Dendritic cell treated with granulocyte-macrophage colony-stimulating factor and Interleukin-4, amounts not matched to agents 40 ng/mL and 50 ng/mL, for 4 days (primary cell): ENCODE measurements around the gene TENT4B.

ENCODE experiments used
- H3K27ac Mint-ChIP-seq: one replicate; pipeline ENCODE4 v1.8.0; 2022; ENCODE audit warnings: mild to moderate bottlenecking, mixed read lengths
- H3K27me3 Mint-ChIP-seq: one replicate; pipeline ENCODE4 v1.8.0; 2022; ENCODE audit warnings: mild to moderate bottlenecking, mixed read lengths
- H3K36me3 Mint-ChIP-seq: one replicate; pipeline ENCODE4 v1.8.0; 2022; ENCODE audit warnings: low read depth, mixed read lengths
- H3K4me1 Mint-ChIP-seq: one replicate; pipeline ENCODE4 v1.8.0; 2022; ENCODE audit warnings: low read depth, mixed read lengths
- H3K4me3 Mint-ChIP-seq: one replicate; pipeline ENCODE4 v1.8.0; 2022; ENCODE audit warnings: mild to moderate bottlenecking, moderate library complexity, mixed read lengths
- H3K9me3 Mint-ChIP-seq: one replicate; pipeline ENCODE4 v1.8.0; 2022; ENCODE audit warnings: mixed read lengths
- intact Hi-C: fragments of 100-400 bp; cut with micrococcal nuclease; formaldehyde crosslinking; loops from one replicate; pipeline ENCODE4 v1.15.0; 2022

Gene TENT4B

DNA sequence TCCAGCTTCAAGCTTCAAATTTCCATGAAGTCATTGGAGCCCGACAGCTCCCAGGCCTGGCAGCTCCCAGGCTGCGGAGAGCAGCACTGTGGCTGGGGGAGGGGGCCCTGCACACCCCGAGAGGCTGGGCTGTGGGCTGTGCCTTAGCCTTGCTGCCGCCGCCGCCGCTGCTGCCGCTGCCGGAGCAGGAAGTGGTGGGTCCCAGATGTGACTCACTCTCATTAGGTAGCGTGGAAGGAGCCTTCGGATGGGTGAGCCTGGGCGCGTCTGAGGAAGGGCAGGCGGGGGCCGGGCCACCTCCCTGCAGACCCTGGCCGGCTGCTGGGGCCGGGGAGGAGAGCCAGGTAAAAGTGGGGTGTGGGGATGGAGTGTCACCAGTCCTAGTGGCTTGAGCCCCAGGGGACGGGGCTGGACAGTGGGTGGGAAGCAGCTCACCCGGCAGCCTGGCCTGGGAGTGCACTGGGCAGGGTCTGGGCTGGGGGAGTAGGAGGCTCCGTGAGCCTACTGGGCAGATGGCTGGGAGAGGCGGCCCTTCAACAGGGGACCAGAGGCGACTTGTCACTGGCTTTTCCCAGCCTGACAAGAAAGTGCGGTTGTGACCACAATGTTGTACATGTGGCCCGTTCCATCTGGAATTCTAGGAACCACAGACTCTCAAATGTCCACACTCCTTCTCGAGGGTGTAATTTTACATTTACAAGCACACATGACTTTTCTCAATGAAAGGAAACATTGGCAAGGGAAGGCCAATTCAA is 113.4 kb downstream of the TENT4B start, which contains the start of gene ADCY7:
ADCY7 (plus strand) TSS at position 215 of the 755 bp plus-strand sequence. CDS start 21,629 bp downstream, outside the sequence.
- intact Hi-C loops: loop anchor here (2.0 kb wide), 1 partner anchor 14 kb away; no protein-coding TSS in a partner anchor
- Mint-ChIP-seq H3K27me3 (no peaks in the 10 kb centered on the region), H3K27ac (peak within 1 kb of the TSS; percentile 88), H3K4me3 (peak within 1 kb of the TSS; percentile 91), H3K36me3 (peaks cover 46% of the 10 kb centered on the region), H3K9me3 (no peaks in the 10 kb centered on the region), H3K4me1 (peaks cover 94% of the 10 kb centered on the region)

DNA sequence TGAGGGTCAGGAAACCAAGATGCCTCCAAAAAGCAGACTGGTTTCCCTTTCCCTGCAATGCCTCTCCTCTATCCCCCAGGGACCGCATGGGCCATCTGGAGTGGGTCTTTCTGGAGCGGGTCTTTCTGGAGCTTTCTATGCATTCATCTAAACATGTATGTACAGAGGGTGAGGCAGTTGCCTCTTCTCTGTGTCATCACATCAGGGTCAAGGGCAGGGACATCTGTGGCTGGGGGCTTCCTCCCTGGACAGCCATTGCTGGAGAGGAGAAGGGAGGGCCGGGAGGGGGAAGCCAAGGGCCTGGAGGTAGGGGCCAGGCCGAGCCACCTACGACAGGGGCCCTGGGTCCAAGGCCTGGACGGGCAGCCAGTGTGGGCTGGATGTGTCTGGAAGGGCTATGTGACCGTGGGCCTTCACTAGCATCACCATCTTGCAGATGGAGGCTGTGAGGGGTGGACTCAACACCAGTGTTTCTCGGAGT is 114.1 kb downstream of the TENT4B start:
- peaks cover 53% of the 10 kb centered on the region for H3K36me3 Mint-ChIP-seq
- intact Hi-C loops: loop anchor here (2.0 kb wide), 1 partner anchor 14 kb away; no protein-coding TSS in a partner anchor

DNA sequence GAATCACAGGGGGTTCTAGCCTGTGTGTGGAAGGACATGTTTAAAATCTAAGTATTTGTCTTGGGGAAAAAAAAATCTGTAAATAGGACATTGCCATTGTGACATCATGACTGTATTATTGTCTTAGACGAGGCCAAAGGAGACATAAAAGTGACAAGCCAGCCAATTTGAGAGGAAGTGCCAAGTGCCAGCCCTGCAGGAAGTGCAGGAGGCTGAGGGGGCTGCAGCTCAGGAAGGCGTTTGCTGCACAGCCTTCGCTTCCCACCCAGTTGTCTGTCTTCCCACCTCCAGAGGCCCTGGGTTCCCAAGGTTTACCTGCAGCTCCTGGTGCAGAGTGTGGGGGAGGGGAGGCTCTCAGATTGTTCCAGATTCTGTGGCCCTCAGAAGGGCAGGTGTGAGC is 114.5 kb downstream of the TENT4B start:
- peaks cover 94% of the 10 kb centered on the region for H3K4me1 Mint-ChIP-seq
- peak overlapping the region; percentile 88 for H3K27ac Mint-ChIP-seq
- peak overlapping the region; percentile 91 for H3K4me3 Mint-ChIP-seq
- H3K27me3 Mint-ChIP-seq: no peaks in the 10 kb centered on the region
- intact Hi-C loops: loop anchor here (2.0 kb wide), 1 partner anchor 13 kb away; no protein-coding TSS in a partner anchor
- no peaks in the 10 kb centered on the region for H3K9me3 Mint-ChIP-seq
- H3K36me3 Mint-ChIP-seq: peaks cover 58% of the 10 kb centered on the region

More for the DNA sequence above, 114.1 kb downstream of the TENT4B start:
- no peaks in the 10 kb centered on the region for H3K27me3 Mint-ChIP-seq
- peak overlapping the region; percentile 88 for H3K27ac Mint-ChIP-seq
- no peaks in the 10 kb centered on the region for H3K9me3 Mint-ChIP-seq
- peaks cover 94% of the 10 kb centered on the region for H3K4me1 Mint-ChIP-seq
- H3K4me3 Mint-ChIP-seq: peak overlapping the region; percentile 91

DNA sequence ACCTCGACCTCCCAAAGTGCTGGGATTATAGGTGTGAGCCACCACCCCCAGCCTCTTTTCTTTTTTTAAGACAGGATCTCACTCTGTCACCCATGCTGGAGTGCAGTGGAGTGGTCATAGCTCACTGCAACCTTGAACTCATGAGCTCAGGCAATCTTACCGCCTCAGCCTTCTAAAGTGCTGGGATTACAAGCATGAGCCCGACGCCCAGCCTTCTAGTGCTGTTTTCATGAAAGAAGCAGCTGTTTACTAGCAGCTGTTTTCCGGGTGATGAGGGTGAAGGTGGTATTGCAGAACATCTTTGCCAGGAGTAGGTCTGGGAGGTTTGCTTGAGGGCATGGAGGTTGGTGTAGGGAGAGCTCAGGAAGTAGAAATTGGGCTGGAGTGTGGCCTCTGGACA is 115.2 kb downstream of the TENT4B start:
- Mint-ChIP-seq H3K9me3 (no peaks in the 10 kb centered on the region), H3K27ac (peak overlapping the region; percentile 88), H3K27me3 (no peaks in the 10 kb centered on the region), H3K36me3 (peaks cover 65% of the 10 kb centered on the region), H3K4me3 (peak overlapping the region; percentile 91), H3K4me1 (peaks cover 94% of the 10 kb centered on the region)
- intact Hi-C loops: no loop called here

DNA sequence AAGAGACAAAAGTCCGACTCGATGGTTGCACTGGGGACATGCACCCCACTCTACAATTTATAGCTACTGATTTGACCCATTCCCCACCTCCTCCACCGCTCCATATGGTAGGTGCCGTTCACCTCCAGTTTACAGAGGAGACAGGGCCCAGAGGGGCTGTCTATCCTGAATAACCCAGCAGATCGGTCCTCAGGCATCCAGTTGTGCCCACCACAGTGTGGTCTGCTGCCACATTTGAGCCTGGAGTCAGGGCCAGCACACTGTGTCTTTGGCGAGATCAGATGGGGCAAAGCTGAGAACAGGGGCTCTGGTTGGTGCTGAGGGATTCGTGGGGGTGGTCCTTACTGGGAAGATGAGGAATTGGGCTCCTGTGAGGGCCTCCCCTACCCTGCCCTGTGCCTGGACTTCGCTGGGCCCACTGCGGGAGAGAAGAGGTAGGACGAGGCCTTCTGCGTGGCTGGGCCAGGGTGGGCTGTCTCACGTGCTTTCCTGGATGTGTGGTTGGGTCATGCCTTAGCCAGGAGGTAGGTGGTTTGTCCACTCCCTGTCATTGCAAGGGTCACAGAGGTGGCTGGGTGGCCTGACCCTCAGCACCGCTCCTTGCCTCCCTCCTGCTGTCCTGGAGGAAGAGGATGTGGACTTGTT is 116.1 kb downstream of the TENT4B start:
- H3K4me3 Mint-ChIP-seq: no peak overlapping the region
- H3K36me3 Mint-ChIP-seq: peaks cover 65% of the 10 kb centered on the region
- H3K27ac Mint-ChIP-seq: peak overlapping the region; percentile 88
- intact Hi-C loops: no loop called here
- no peaks in the 10 kb centered on the region for H3K9me3 Mint-ChIP-seq
- H3K4me1 Mint-ChIP-seq: peaks cover 94% of the 10 kb centered on the region
- H3K27me3 Mint-ChIP-seq: no peaks in the 10 kb centered on the region

DNA sequence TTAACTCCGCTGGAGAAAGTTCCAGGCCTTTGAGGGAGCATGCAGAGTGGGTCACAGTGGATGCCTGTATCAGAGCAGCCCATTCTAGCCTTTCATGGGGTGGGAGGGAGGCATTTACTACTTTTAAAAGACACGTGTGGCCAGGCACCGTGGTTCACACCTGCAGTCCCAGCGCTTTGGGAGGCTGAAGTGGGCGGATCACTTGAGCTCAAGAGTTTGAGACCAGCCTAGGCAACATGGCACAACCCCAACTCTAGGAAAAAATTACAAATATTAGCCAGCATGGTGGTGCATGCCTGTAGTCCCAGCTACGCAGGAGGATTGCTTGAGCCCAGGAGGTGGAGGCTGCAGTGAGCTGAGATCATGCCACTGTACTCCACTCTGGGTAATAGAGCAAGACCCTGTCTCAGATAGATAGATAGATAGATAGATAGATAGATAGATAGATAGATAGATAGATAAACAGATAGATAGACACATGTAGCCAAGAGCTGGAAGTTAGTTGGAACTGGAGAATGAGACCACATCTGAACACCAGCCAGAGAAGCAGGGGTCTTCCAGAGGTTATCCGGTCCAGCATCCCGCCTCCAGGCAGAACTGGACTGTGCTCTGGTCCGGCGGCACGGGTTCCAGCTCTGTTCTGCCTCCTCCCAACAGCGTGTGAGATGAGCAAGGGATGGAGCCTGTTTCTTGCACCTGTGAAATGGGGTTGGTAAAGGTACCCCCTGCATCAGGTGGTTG is 116.8 kb downstream of the TENT4B start:
- Mint-ChIP-seq H3K27me3 (no peaks in the 10 kb centered on the region), H3K27ac (peak overlapping the region; percentile 88), H3K9me3 (no peaks in the 10 kb centered on the region), H3K4me3 (no peak overlapping the region), H3K4me1 (peaks cover 93% of the 10 kb centered on the region), H3K36me3 (peaks cover 66% of the 10 kb centered on the region)
- intact Hi-C loops: no loop called here

DNA sequence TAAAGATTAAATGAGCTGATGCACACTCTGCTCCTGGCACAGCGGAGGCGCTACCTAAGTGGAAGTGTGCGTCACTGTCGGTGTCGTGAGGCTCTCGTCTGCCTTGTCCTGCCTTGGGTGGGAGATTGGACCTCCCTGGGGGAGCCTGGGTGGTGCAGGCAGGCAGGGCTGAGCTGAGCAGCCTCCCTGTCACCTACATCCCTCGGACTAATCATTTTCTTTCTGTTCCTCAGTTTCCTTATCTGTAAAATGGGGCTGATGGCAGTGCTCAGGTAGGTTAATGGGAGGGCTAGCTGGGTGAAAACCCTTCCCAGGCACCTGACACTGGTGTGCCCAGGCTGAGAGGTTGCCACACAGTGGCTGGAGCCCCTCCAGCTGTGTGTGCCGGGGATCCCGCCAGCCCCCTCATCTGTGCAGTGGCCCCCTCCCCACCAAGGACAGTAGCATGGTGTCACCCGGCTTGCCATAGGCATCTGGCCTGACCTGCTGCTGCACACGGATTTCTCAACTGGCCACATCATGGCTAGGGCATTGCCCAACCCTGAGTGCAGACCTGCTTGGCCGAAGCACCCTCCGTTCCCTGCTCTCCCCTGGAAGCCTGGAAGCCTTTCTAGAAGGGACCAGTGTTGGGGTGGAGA is 117.5 kb downstream of the TENT4B start:
- intact Hi-C loops: no loop called here
- peaks cover 71% of the 10 kb centered on the region for H3K36me3 Mint-ChIP-seq
- H3K4me3 Mint-ChIP-seq: peak overlapping the region; percentile 11
- no peaks in the 10 kb centered on the region for H3K27me3 Mint-ChIP-seq
- H3K9me3 Mint-ChIP-seq: no peaks in the 10 kb centered on the region
- H3K27ac Mint-ChIP-seq: peak overlapping the region; percentile 90
- peaks cover 93% of the 10 kb centered on the region for H3K4me1 Mint-ChIP-seq

DNA sequence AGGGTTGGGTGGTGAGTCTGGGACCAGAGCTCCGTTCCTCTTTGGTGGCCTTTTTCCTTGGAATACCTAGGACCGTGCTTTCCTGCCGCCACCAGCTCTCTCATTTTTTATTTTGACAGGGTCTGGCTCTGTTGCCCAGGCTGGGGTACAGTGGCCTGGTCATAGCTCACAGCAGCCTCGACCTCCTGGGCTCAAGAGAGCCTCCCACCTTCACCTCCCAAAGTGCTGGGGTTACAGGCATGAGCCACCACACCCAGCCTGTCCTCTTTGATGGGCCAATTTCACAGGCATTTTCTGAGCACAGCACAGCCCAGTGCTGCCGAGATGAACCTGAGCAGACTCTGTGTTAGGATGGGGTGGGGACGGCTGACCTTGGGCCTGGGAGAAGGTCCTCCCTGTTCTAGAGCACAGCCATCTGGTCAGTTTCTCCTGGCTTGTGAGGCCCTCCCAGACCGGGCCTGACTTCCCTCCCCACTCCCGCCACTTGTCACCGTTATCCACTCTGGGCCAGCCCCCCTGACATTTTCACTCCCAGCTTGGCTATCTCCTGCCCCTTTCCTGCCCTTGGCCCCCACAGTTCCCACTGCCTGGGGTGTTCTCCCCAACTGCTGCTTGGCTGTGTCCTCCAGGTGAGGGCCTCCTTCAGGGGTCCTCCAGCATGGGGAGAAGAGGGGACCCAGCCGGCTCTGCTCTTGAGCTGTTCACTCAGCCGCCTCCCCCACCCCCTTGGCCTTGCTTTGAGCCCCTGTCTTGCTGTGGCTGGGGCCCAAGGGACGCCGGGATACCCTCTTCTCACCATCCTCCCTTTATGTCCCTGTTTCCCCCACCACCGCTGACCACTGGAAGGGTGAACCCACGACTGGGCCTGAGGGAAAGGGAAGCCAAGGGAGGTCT is 118.3 kb downstream of the TENT4B start:
- Mint-ChIP-seq H3K4me1 (peaks cover 92% of the 10 kb centered on the region), H3K27me3 (no peaks in the 10 kb centered on the region), H3K36me3 (peaks cover 76% of the 10 kb centered on the region), H3K9me3 (no peaks in the 10 kb centered on the region), H3K27ac (peak overlapping the region; percentile 90), H3K4me3 (peak overlapping the region; percentile 11)
- intact Hi-C loops: no loop called here

DNA sequence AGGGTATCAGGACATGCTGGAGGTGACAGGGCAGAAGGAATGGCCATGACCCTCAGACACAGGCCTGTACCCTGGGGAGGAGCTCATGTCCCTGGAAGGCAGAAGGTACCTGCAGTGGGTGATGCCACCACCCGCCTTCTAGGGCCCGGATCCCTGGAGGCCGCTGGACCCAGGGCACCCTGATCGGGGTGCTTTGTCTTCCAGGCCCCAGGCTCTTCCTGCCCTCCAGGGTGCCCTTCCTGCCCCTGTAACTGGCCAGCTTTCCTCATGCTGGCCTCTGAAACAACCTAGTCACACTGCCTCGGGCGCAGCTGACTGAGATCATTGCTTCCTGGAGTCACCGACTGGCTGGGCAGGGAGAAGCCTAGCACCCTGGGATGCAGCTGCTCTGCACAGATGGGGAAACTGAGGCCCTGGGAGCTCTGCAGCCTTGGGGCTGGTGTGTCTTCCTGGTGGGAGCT is 119.0 kb downstream of the TENT4B start:
- peak overlapping the region; percentile 23 for H3K4me3 Mint-ChIP-seq

DNA sequence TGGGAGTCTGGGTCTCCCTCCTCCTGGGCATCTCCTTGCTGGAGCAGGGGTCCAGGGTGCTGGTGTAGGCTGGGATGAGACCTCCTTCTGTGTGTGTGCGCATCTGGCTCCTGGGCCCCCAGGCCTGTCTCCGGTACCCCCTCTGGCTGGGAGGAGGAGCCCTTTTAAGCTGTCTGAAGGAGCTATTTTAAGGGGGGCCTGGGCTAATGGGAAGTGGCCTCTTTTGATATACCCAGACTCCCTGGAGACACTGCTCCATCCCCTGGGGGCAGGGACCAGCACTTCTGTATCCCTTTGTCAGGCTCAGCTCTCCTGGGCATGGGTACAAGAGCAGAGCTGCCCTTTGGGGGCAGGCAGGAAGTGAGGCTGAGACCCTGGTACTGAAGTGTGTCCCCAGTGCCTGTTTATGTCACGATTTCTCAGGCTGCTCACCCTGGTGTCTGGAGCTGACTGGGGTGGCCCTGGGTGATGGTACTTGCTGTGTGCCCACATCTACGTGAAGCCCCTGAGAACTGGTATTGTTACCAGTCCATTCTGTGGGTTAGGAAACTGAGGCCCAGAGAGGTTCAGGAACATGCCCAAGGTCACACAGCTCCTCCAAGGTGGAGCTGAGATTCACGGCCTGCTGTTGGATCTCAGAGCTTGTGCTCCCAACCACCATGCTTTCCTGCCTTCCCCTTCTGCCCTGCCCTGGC is 119.7 kb downstream of the TENT4B start:
- no peaks in the 10 kb centered on the region for H3K27me3 Mint-ChIP-seq
- peak overlapping the region; percentile 90 for H3K27ac Mint-ChIP-seq
- intact Hi-C loops: no loop called here
- H3K9me3 Mint-ChIP-seq: no peaks in the 10 kb centered on the region
- peak overlapping the region; percentile 17 for H3K4me3 Mint-ChIP-seq
- H3K4me1 Mint-ChIP-seq: peaks cover 90% of the 10 kb centered on the region
- peaks cover 84% of the 10 kb centered on the region for H3K36me3 Mint-ChIP-seq

More for the DNA sequence above, 119.0 kb downstream of the TENT4B start:
- peak overlapping the region; percentile 90 for H3K27ac Mint-ChIP-seq
- peaks cover 77% of the 10 kb centered on the region for H3K36me3 Mint-ChIP-seq
- no peaks in the 10 kb centered on the region for H3K27me3 Mint-ChIP-seq
- H3K9me3 Mint-ChIP-seq: no peaks in the 10 kb centered on the region
- H3K4me1 Mint-ChIP-seq: peaks cover 90% of the 10 kb centered on the region
- intact Hi-C loops: no loop called here

DNA sequence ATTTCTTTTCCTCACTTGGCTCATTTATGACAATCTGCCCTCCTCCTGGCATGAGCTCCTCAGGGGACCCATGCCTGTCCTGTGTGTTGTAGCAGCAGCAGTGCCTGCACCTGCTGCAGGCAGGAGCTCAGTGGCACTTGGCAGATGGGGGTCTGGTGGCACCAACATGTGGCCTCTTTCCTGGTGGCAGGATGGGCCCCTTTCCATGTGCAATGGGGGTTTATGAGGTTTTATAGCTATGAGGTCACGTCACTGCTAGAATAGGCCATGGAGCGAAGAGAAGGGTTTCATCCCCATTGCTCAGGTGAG is 120.2 kb downstream of the TENT4B start:
- peaks cover 87% of the 10 kb centered on the region for H3K36me3 Mint-ChIP-seq
- H3K27ac Mint-ChIP-seq: peak overlapping the region; percentile 90
- H3K9me3 Mint-ChIP-seq: no peaks in the 10 kb centered on the region
- peak overlapping the region; percentile 96 for H3K4me3 Mint-ChIP-seq
- H3K4me1 Mint-ChIP-seq: peaks cover 92% of the 10 kb centered on the region
- intact Hi-C loops: no loop called here
- H3K27me3 Mint-ChIP-seq: no peaks in the 10 kb centered on the region

DNA sequence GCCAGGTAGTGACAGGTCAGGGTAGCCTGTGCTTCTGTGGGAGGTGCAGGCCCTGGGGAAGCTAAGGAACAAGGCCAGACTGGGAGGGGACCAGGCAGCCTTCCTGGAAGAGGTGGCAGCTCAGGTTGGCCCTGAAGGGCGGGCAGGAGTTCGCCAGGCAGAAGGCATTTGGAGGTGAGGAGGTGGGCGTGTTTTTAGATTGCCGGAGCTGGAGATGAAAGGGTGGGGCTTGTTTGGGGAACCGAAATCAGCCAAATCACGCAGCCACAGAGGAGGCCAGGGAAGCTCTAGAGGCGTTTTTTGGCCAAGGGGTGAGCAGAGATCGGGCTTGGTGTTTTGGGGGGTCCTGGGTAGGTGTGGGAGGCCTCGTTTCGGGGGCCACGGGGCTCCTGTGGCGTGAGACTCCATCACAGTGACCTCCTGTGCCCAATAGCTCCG is 120.8 kb downstream of the TENT4B start:
- intact Hi-C loops: no loop called here
- Mint-ChIP-seq H3K9me3 (no peaks in the 10 kb centered on the region), H3K27me3 (no peaks in the 10 kb centered on the region), H3K36me3 (peaks cover 87% of the 10 kb centered on the region), H3K4me3 (peak overlapping the region; percentile 96), H3K4me1 (peaks cover 92% of the 10 kb centered on the region), H3K27ac (peak overlapping the region; percentile 90)
